ENCODE data around the gene TNFSF15. TPM values are rescaled to one million over a fixed set of nuclear protein-coding genes. Genes with fewer than 3 reads are reported as not detected.

TNFSF15 gene
- total RNA-seq, 2 experiments from 2014 or later: not detected

DNA sequence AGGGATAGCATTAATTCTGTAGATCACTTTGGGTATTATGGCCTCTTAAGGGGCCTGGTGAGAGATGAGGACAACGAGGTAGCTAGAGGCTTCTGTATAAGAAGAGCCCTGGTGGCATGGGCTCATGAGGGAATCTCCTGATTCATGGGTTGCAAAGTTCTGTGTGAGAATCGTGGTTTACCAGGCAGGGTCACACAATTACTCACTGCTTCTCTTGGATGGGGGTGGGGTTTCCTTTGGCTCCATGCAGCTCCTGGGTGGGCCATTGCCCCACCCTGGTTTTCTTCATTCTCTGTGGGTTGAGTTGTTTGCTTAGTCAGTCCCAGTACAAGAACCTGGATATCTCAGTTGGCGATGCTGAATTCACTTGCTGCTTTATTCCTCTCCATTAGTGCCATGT, 30.9 kb upstream of the TNFSF15 start:
- H3K27ac Mint-ChIP-seq: no peak overlapping the region
- H3K27me3 ChIP-seq (ENCODE audit: control insufficient read depth in 1 of 2, insufficient read depth in 2 of 2, low read length in 2 of 2): no peaks in the 10 kb centered on the region
- CTCF ChIA-PET: no interaction called here

GRCh38 chr9:114834386-114834785, 28.5 kb upstream of the TNFSF15 start:
- DNase-seq: no peak
- no peak overlapping the region for H3K27ac ChIP-seq (ENCODE audit: low read depth in 1 of 2, low read length in 2 of 2)
- intact Hi-C loops (cut with DNase I, micrococcal nuclease): no loop called here
- H3K4me3 ChIP-seq (ENCODE audit: low read length): no peak overlapping the region
- peaks cover 0 to 7% of the 10 kb centered on the region in 2 experiments for H3K9me3 ChIP-seq (ENCODE audit: control insufficient read depth in 1 of 2, insufficient read depth in 1 of 2, low read length in 2 of 2)
- ChIA-PET CTCF (interaction anchor here (1.3 kb wide), 1 partner anchor 10 kb away, joined by 4 read pairs; no protein-coding TSS in a partner anchor), POLR2A (no interaction called here)
- no peaks in the 10 kb centered on the region for H3K9me3 Mint-ChIP-seq
- H3K27me3 Mint-ChIP-seq: no peaks in the 10 kb centered on the region
- H3K27me3 ChIP-seq (ENCODE audit: control insufficient read depth in 1 of 2, insufficient read depth in 2 of 2, low read length in 2 of 2): no peaks in the 10 kb centered on the region
- no peak overlapping the region for H3K27ac Mint-ChIP-seq
- H3K36me3 ChIP-seq (ENCODE audit: insufficient read depth, low read length): no peaks in the 10 kb centered on the region
- H3K4me1 ChIP-seq (ENCODE audit: insufficient read depth, low read length): no peaks in the 10 kb centered on the region
- no peak overlapping the region for H3K4me3 Mint-ChIP-seq
- TF ChIP-seq, protein P1, sequence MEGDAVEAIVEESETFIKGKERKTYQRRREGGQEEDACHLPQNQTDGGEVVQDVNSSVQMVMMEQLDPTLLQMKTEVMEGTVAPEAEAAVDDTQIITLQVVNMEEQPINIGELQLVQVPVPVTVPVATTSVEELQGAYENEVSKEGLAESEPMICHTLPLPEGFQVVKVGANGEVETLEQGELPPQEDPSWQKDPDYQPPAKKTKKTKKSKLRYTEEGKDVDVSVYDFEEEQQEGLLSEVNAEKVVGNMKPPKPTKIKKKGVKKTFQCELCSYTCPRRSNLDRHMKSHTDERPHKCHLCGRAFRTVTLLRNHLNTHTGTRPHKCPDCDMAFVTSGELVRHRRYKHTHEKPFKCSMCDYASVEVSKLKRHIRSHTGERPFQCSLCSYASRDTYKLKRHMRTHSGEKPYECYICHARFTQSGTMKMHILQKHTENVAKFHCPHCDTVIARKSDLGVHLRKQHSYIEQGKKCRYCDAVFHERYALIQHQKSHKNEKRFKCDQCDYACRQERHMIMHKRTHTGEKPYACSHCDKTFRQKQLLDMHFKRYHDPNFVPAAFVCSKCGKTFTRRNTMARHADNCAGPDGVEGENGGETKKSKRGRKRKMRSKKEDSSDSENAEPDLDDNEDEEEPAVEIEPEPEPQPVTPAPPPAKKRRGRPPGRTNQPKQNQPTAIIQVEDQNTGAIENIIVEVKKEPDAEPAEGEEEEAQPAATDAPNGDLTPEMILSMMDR (IDR thresholded peaks at IDR 0.05): no peak
- H3K4me1 Mint-ChIP-seq (ENCODE audit: low read depth): peaks cover 10% of the 10 kb centered on the region
- H3K36me3 Mint-ChIP-seq (ENCODE audit: low read depth): no peaks in the 10 kb centered on the region
- no peak for ATAC-seq (ENCODE audit: poor library complexity)

More for the DNA sequence above, 30.9 kb upstream of the TNFSF15 start:
- Histone ChIP-seq H3K27ac (ENCODE audit: low read depth in 1 of 2, low read length in 2 of 2) (no peak overlapping the region), H3K4me1 (ENCODE audit: insufficient read depth, low read length) (no peaks in the 10 kb centered on the region), H3K9me3 (ENCODE audit: control insufficient read depth in 1 of 2, insufficient read depth in 1 of 2, low read length in 2 of 2) (peaks cover 0 to 7% of the 10 kb centered on the region in 2 experiments), H3K36me3 (ENCODE audit: insufficient read depth, low read length) (no peaks in the 10 kb centered on the region), H3K4me3 (ENCODE audit: low read length) (no peak overlapping the region)
- Mint-ChIP-seq H3K4me1 (ENCODE audit: low read depth) (peaks cover 10% of the 10 kb centered on the region), H3K27me3 (no peaks in the 10 kb centered on the region), H3K36me3 (ENCODE audit: low read depth) (no peaks in the 10 kb centered on the region), H3K4me3 (no peak overlapping the region), H3K9me3 (no peaks in the 10 kb centered on the region)
- DNase-seq (no peak), ATAC-seq (ENCODE audit: poor library complexity) (no peak)
- POLR2A ChIA-PET: no interaction called here
- TF ChIP-seq, protein P1 (IDR thresholded peaks at IDR 0.05): no peak
- intact Hi-C loops (cut with DNase I, micrococcal nuclease): no loop called here

GRCh38 chr9:114830546-114830945, 24.7 kb upstream of the TNFSF15 start:
- H3K27me3 ChIP-seq (ENCODE audit: control insufficient read depth in 1 of 2, insufficient read depth in 2 of 2, low read length in 2 of 2): no peaks in the 10 kb centered on the region
- ATAC-seq (ENCODE audit: poor library complexity): no peak
- Mint-ChIP-seq H3K4me3 (no peak overlapping the region), H3K27ac (no peak overlapping the region), H3K4me1 (ENCODE audit: low read depth) (peaks cover 10% of the 10 kb centered on the region), H3K27me3 (no peaks in the 10 kb centered on the region), H3K36me3 (ENCODE audit: low read depth) (no peaks in the 10 kb centered on the region), H3K9me3 (no peaks in the 10 kb centered on the region)
- H3K4me3 ChIP-seq (ENCODE audit: low read length): no peak overlapping the region
- H3K27ac ChIP-seq (ENCODE audit: low read depth in 1 of 2, low read length in 2 of 2): no peak overlapping the region
- ChIA-PET CTCF (interaction anchor here (0.9 kb wide), 1 partner anchor 13 kb away, joined by 3 read pairs; no protein-coding TSS in a partner anchor), POLR2A (interaction anchor here (0.6 kb wide), 1 partner anchor 99 kb away, joined by 3 read pairs; no protein-coding TSS in a partner anchor)
- intact Hi-C loops (cut with DNase I, micrococcal nuclease): no loop called here
- H3K9me3 ChIP-seq (ENCODE audit: control insufficient read depth in 1 of 2, insufficient read depth in 1 of 2, low read length in 2 of 2): no peaks in the 10 kb centered on the region
- TF ChIP-seq, protein P1 (IDR thresholded peaks at IDR 0.05): no peak
- H3K4me1 ChIP-seq (ENCODE audit: insufficient read depth, low read length): no peaks in the 10 kb centered on the region
- no peaks in the 10 kb centered on the region for H3K36me3 ChIP-seq (ENCODE audit: insufficient read depth, low read length)
- DNase-seq: no peak
